ENCODE results near the gene RNPEP.
A peak's percentile ranks its signal among the peaks of the same experiment; 100 is the strongest.
"Not testable (repeated sequence)": the region's sequence is repeated elsewhere in the genome, so short reads cannot be mapped to it uniquely, and the experiment has no call there.

RNPEP gene, protein sequence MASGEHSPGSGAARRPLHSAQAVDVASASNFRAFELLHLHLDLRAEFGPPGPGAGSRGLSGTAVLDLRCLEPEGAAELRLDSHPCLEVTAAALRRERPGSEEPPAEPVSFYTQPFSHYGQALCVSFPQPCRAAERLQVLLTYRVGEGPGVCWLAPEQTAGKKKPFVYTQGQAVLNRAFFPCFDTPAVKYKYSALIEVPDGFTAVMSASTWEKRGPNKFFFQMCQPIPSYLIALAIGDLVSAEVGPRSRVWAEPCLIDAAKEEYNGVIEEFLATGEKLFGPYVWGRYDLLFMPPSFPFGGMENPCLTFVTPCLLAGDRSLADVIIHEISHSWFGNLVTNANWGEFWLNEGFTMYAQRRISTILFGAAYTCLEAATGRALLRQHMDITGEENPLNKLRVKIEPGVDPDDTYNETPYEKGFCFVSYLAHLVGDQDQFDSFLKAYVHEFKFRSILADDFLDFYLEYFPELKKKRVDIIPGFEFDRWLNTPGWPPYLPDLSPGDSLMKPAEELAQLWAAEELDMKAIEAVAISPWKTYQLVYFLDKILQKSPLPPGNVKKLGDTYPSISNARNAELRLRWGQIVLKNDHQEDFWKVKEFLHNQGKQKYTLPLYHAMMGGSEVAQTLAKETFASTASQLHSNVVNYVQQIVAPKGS

DNA sequence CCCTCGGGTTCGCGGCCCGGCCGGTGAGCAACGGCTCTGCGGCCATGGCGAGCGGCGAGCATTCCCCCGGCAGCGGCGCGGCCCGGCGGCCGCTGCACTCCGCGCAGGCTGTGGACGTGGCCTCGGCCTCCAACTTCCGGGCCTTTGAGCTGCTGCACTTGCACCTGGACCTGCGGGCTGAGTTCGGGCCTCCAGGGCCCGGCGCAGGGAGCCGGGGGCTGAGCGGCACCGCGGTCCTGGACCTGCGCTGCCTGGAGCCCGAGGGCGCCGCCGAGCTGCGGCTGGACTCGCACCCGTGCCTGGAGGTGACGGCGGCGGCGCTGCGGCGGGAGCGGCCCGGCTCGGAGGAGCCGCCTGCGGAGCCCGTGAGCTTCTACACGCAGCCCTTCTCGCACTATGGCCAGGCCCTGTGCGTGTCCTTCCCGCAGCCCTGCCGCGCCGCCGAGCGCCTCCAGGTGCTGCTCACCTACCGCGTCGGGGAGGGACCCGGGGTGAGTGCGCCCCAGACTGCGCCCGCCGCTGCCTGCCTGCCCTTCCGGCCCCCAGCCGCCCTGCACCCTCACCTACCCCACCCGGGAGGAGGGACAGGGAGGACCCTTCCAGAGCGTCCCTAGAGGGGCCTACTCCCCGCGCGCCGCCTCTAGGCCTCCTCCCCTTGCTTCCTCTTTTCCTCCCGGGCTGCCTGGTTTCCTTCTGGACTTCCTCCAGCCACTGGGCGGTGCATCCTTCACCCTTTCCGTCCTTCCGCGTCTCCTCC is at the start of gene RNPEP:
Gene RNPEP, plus strand, starts transcription at position 26 of the 757 bp plus-strand sequence. Its CDS starts 19 bp downstream, at position 45.
- peak; percentile 62 for DNase-seq (ENCODE audit: low read depth)

DNA sequence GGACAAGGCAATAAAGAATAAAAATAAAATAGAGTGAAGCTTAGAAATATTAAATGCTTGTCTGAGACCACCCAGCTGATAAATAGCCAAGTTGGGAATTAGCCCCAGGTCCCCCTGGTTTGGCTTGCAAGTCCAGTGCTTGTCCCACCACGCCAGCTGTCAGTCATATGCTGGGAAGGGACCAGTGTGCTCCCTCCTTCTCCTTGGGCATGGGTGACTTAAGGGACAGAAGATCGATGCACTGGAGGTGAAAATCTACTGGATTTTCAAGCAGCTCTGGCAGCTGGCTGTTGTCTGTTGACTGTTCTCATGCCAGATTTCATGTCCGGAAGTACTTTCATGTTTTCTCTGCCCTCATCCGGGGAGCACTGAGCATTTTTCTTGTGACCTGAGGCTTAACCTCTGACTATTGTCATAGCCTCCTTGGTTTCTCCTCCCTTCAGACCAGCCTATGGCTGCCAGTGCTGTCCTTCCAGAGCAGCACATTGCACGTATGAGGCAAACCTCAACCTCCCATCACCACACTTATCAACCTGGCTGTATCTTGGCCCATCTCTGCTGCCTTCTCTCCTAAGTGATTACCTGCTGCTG is 48.5 kb upstream of the RNPEP start:
- DNase-seq (ENCODE audit: low read depth): no peak

GRCh38 chr1:201937624-201938213 is 44.7 kb upstream of the RNPEP start:
- peak; percentile 41 for DNase-seq (ENCODE audit: low read depth)

DNA sequence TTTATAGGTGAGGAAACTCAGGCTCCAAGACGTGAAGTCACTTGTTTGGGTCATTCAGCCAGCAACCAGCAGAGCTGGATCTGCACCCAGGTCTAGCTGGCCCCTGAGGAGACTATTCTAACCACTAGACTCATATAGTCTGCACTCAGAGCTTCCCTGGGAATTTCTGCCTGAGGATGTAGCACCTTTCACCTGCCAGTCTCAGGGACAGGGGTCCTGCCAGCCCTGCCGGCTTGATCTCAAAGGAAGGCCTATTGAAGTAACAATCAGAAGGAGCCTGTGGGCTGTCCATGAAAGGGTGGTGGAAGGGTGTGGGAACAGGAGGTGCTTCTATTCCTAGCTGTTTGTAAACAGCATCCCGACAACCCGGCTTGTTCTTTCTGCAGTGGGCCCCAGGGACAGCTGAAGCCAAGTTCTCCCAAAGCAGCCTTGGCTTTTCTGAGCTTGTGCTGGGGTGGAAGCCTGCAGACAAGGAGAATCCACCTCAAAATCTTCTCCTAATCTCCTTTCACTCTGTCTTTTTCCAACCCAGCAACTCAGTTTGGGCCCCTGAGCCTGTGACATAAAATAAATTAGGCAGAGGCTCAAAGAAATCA is 43.9 kb upstream of the RNPEP start:
- no peak for DNase-seq (ENCODE audit: low read depth)

DNA sequence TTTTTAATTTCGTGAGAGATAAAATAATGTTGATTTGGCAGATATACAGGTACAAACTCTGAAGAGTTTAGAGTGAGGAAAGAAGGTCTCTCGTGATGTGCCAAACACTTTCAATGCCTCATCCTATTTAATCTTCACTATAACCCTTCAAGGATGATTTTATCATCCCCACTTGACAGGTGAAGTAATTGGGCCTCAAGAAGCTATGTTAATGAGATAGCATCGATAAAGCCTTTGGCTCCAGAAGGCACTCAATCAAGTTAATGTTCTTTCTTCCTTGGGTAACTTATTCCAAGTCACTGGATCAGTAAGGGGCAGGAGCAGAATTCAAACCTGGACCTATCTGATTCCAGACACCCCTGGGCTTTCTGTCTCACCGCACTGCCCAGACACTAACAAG is 43.3 kb upstream of the RNPEP start:
- no peak for DNase-seq (ENCODE audit: low read depth)

DNA sequence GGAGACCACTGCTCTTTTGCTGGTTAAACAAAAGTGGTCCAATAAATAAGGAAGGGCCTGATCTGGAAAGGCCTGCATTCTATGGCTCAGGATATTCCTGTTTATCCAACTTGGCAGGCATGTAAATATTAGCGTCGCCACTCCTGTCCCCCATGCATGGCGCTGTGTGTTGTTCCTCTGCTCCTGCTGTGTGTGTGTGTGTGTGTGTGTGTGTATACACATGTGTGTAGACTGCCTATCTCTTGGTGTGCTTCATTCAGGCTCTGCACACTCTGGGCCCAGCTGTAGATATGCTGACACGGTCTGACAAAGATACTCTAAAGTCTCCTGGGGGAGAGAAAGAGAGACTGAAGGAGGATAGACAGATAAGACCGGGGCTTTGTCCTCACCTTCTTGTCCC is 42.9 kb upstream of the RNPEP start:
- DNase-seq (ENCODE audit: low read depth): no peak

GRCh38 chr1:201940316-201940715 is 42.1 kb upstream of the RNPEP start:
- not testable (repeated sequence) for DNase-seq (ENCODE audit: low read depth)

DNA sequence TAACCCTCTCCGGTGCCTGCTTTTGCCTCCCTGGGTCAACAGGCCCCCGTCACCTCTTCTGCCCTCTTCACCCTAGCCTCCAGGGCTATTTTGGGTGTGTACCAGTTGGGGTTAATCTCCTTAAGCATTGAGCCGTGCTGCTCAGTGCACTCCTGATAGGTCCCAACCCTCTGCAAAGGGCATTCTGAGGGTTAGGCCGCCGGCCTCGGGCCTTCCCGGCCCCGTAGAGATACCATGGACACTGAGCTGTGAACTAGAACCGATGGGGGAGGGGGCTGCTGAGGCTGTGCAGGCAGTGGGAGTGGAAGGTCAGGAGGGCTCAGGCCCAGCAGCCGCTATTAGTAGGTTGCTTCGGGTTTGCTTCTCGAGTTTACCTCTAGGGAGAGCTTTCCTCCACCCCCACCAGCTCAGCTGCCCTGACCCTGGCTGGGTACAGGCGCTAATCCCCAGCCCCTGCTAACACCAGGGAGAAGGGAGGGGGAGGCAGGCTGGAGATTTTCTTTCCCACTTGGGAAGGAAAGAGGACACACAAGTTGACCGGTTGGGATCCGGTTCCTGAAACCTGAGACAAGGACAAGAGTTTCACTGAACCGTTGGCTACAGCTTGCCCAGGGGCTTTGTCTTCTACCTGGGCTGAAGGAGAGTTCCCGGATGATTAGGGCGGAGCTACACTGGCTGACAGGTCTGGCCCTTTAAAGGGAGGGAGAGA is 40.9 kb upstream of the RNPEP start:
- DNase-seq (ENCODE audit: low read depth): no peak

DNA sequence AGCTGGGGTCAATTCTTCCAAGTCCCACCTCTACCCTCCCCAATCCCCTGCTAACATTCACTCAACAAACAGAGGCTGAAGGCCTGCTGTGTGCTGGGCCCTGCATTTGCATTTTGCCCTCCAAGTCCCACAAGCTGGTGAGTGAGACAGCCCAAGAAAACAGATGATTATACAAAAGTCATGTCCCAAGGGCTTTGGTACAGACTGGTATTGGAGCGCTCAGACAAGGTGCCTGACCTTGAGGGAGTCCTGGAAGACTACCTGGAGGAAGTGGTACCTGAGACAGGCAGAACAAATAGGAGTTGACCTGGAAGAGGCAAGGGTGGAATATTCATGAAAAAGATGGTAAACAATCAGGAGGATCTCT is 40.3 kb upstream of the RNPEP start:
- DNase-seq (ENCODE audit: low read depth): no peak

DNA sequence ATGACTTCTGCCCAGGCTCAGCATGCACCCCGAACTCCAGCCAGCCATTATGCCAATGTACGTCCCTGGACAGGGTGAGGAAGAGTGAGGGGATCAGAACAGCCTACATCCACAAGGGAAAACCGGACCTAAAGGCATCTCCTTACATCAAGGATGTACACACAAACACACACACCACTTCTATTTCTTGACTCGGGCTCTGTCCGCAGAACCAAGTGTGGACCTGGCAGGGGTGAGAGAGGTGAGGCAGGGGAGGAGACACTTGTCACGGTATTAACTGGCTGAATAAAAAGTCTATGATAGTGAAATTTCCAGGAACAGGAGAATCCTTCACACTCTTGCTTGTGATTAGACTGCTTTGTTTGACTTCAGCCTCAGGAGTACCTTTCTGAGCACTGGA is 38.4 kb upstream of the RNPEP start:
- no peak for DNase-seq (ENCODE audit: low read depth)

- DNase-seq (ENCODE audit: low read depth): no peak
These were observed 37.8 kb upstream of the RNPEP start for GRCh38 chr1:201944639-201945038.

- DNase-seq (ENCODE audit: low read depth): no peak
These were observed 37.3 kb upstream of the RNPEP start for GRCh38 chr1:201945157-201945556.

- DNase-seq (ENCODE audit: low read depth): no peak
These were observed 36.6 kb upstream of the RNPEP start for GRCh38 chr1:201945863-201946223.

- peak; percentile 81 for DNase-seq (ENCODE audit: low read depth)
These were observed 36.1 kb upstream of the RNPEP start, which contains the start of gene LMOD1 for GRCh38 chr1:201946224-201946908. LMOD1 (minus strand) TSS chr1:201946548; CDS start chr1:201946340, 208 bp downstream.

DNA sequence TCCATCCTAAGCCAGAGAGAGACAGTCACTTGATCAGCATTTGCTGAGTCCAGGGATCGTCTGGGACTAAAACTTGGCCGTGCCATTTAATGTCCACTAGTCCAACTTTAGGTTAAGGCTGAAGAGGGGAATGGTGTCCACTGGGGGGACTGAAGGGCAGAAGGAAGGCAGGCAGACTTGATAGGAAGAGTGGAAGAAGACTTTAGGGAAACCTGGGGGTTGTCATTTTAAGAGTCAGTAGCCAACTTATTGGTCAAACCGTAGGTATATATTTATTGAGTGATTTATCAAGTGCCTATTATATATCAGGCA is 34.8 kb upstream of the RNPEP start:
- DNase-seq (ENCODE audit: low read depth): no peak

GRCh38 chr1:201949491-201949890 is 33.0 kb upstream of the RNPEP start:
- no peak for DNase-seq (ENCODE audit: low read depth)

GRCh38 chr1:201954263-201955008 is 28.0 kb upstream of the RNPEP start:
- DNase-seq (ENCODE audit: low read depth): no peak

- peak; percentile 96 for DNase-seq (ENCODE audit: low read depth)
These were observed 27.3 kb upstream of the RNPEP start, which contains the start of gene TIMM17A for GRCh38 chr1:201955009-201955728. TIMM17A (plus strand) TSS chr1:201955503; CDS start chr1:201955527, 24 bp downstream.

GRCh38 chr1:201955729-201956143 is 26.7 kb upstream of the RNPEP start:
- no peak for DNase-seq (ENCODE audit: low read depth)

Data from fibroblast of the conjunctiva (primary cell).